ENCODE data around the gene GPER1.

Gene GPER1

GRCh38 chr7:1127001-1127400 lies 39.1 kb downstream of the GPER1 start:
- H4K20me1 ChIP-seq (ENCODE audit: low read depth, low read length): no peaks in the 10 kb centered on the region
- no peak for TF ChIP-seq EZH2phosphoT487 (conservative IDR thresholded peaks at IDR 0.05; ENCODE audit: low read length)
- TF ChIP-seq CTCF (IDR thresholded peaks at IDR 0.05; ENCODE audit: insufficient read depth, low read length, poor library complexity, severe bottlenecking): no peak
- H3K9ac ChIP-seq (ENCODE audit: low read length): no peak overlapping the region
- no peaks in the 10 kb centered on the region for H3K9me2 ChIP-seq (replicated peaks; ENCODE audit: insufficient read depth, low read length)
- H3K9me3 ChIP-seq (ENCODE audit: insufficient read depth, low read length): no peaks in the 10 kb centered on the region
- H3K4me3 ChIP-seq (ENCODE audit: insufficient read depth, low read length, poor library complexity, severe bottlenecking): no peak overlapping the region
- H3K4me2 ChIP-seq (ENCODE audit: low read depth, low read length, poor library complexity, severe bottlenecking): no peak overlapping the region
- H3F3A ChIP-seq (ENCODE audit: insufficient read depth): no peaks in the 10 kb centered on the region
- no peak overlapping the region for H3K27ac ChIP-seq (ENCODE audit: low read depth, low read length)
- H3K79me2 ChIP-seq (ENCODE audit: insufficient read depth, low read length): peaks cover 3% of the 10 kb centered on the region; the same call in 1 of the 2 replicates
- H3K36me3 ChIP-seq (ENCODE audit: low read length): no peaks in the 10 kb centered on the region
- H2AFZ ChIP-seq (ENCODE audit: low read depth, low read length, severe bottlenecking): no peak overlapping the region
- H3K27me3 ChIP-seq (ENCODE audit: low read length): no peaks in the 10 kb centered on the region

GRCh38 chr7:1129431-1129830 lies 41.5 kb downstream of the GPER1 start:
- Histone ChIP-seq H3K36me3 (ENCODE audit: low read length) (no peaks in the 10 kb centered on the region), H3K4me3 (ENCODE audit: insufficient read depth, low read length, poor library complexity, severe bottlenecking) (no peak overlapping the region), H3K4me2 (ENCODE audit: low read depth, low read length, poor library complexity, severe bottlenecking) (no peak overlapping the region), H3K9me3 (ENCODE audit: insufficient read depth, low read length) (no peaks in the 10 kb centered on the region), H4K20me1 (ENCODE audit: low read depth, low read length) (no peaks in the 10 kb centered on the region), H3K9me2 (replicated peaks; ENCODE audit: insufficient read depth, low read length) (no peaks in the 10 kb centered on the region), H3K27ac (ENCODE audit: low read depth, low read length) (no peak overlapping the region), H3K9ac (ENCODE audit: low read length) (no peak overlapping the region), H3K79me2 (ENCODE audit: insufficient read depth, low read length) (peaks cover 6% of the 10 kb centered on the region; the same call in 1 of the 2 replicates), H3F3A (ENCODE audit: insufficient read depth) (no peaks in the 10 kb centered on the region), H2AFZ (ENCODE audit: low read depth, low read length, severe bottlenecking) (no peak overlapping the region), H3K27me3 (ENCODE audit: low read length) (no peaks in the 10 kb centered on the region)
- TF ChIP-seq EZH2phosphoT487 (conservative IDR thresholded peaks at IDR 0.05; ENCODE audit: low read length): no peak
- no peak for TF ChIP-seq CTCF (IDR thresholded peaks at IDR 0.05; ENCODE audit: insufficient read depth, low read length, poor library complexity, severe bottlenecking)

GRCh38 chr7:1130021-1130990 lies 42.4 kb downstream of the GPER1 start:
- Histone ChIP-seq H3K27ac (ENCODE audit: low read depth, low read length) (no peak overlapping the region), H3K9me3 (ENCODE audit: insufficient read depth, low read length) (no peaks in the 10 kb centered on the region), H4K20me1 (ENCODE audit: low read depth, low read length) (no peaks in the 10 kb centered on the region), H2AFZ (ENCODE audit: low read depth, low read length, severe bottlenecking) (no peak overlapping the region), H3K4me2 (ENCODE audit: low read depth, low read length, poor library complexity, severe bottlenecking) (no peak overlapping the region), H3K27me3 (ENCODE audit: low read length) (no peaks in the 10 kb centered on the region), H3F3A (ENCODE audit: insufficient read depth) (no peaks in the 10 kb centered on the region), H3K4me3 (ENCODE audit: insufficient read depth, low read length, poor library complexity, severe bottlenecking) (no peak overlapping the region), H3K9ac (ENCODE audit: low read length) (no peak overlapping the region), H3K79me2 (ENCODE audit: insufficient read depth, low read length) (peaks cover 8% of the 10 kb centered on the region), H3K36me3 (ENCODE audit: low read length) (no peaks in the 10 kb centered on the region), H3K9me2 (replicated peaks; ENCODE audit: insufficient read depth, low read length) (no peaks in the 10 kb centered on the region)
- TF ChIP-seq CTCF (IDR thresholded peaks at IDR 0.05; ENCODE audit: insufficient read depth, low read length, poor library complexity, severe bottlenecking): no peak
- no peak for TF ChIP-seq EZH2phosphoT487 (conservative IDR thresholded peaks at IDR 0.05; ENCODE audit: low read length)

Data from SU-DHL-6 (cell line).